ENCODE measurements around the gene TWNK. TPM values are rescaled to one million over a fixed set of nuclear protein-coding genes. Genes with fewer than 3 reads are reported as not detected.

TWNK gene
- total and polyA plus RNA-seq, 9 of the 15 experiments (the other 6 are each of a cell fraction or from before 2014, with no cell fraction given) = 11.6 to 34.7 (median 17.4) TPM

- CTCF ChIA-PET (ENCODE audit: low intra/inter-chr PET ratio) = no interaction called here
- ATAC-seq = no peak
- H3K4me2 ChIP-seq (ENCODE audit: insufficient read depth, low read length) = no peak overlapping the region
These were observed 9.0 kb upstream of the TWNK start for GRCh38 chr10:100978121-100978900.

More at GRCh38 chr10:100978121-100978900, 9.0 kb upstream of the TWNK start:
- Histone ChIP-seq H4K20me1 (replicated peaks; ENCODE audit: control insufficient read depth, insufficient read depth, low read length) (no peaks in the 10 kb centered on the region; the same call in 1 of the 2 replicates), H3K27me3 (ENCODE audit: control insufficient read depth in 2 of 2, insufficient read depth in 2 of 2, low read length in 2 of 2) (no peaks in the 10 kb centered on the region), H3K4me3 (no peak overlapping the region), H3K36me3 (ENCODE audit: control insufficient read depth, insufficient read depth, low read length) (peaks cover 10% of the 10 kb centered on the region; the same call in 1 of the 3 replicates), H3K27ac (ENCODE audit: extremely low read depth, low read depth, low read length) (no peak overlapping the region), H3K4me1 (replicated peaks in 1 of 2; ENCODE audit: control insufficient read depth in 2 of 2, insufficient read depth in 2 of 2, low read length in 2 of 2) (peaks cover 0 to 4% of the 10 kb centered on the region in 2 experiments; a peak in 2 of 5 replicates), H3K9me3 (replicated peaks; ENCODE audit: control insufficient read depth, insufficient read depth, low read depth, low read length) (no peaks in the 10 kb centered on the region), H3K79me2 (ENCODE audit: control insufficient read depth, insufficient read depth, low read length) (no peaks in the 10 kb centered on the region), H3K9me1 (ENCODE audit: control insufficient read depth, insufficient read depth, low read length) (no peaks in the 10 kb centered on the region), H2AFZ (ENCODE audit: low read depth, low read length) (no peak overlapping the region), H3K9ac (ENCODE audit: insufficient read depth in 1 of 2, low read depth in 2 of 2, low read length in 2 of 2) (no peak overlapping the region)
- POLR2A ChIA-PET = no interaction called here
- in situ Hi-C loops (cut with MboI) (loop anchor here (25.0 kb wide), 1 partner anchor 1059 kb away; no protein-coding TSS in a partner anchor), intact Hi-C loops (cut with micrococcal nuclease) (no loop called here)
- WGBS (ENCODE audit: insufficient coverage, low coverage, missing lambda C conversion rate) = 72% methylated on average over 7 of the region's 13 CpGs
- no peak for DNase-seq (ENCODE audit: extremely low read depth in 1 of 4, low spot score in 3 of 4)
- no TSS peak for BruUV-seq (replicated peaks)
- no peak for FAIRE-seq
- no peak for TF ChIP-seq SMC3 (conservative IDR thresholded peaks at IDR 0.05; ENCODE audit: insufficient read depth, low read depth, low read length)
- TF ChIP-seq, protein P1, sequence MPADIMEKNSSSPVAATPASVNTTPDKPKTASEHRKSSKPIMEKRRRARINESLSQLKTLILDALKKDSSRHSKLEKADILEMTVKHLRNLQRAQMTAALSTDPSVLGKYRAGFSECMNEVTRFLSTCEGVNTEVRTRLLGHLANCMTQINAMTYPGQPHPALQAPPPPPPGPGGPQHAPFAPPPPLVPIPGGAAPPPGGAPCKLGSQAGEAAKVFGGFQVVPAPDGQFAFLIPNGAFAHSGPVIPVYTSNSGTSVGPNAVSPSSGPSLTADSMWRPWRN (IDR thresholded peaks at IDR 0.05; ENCODE audit: low read depth) = no peak
- TF ChIP-seq SRF (CRISPR knock-in tag; IDR thresholded peaks at IDR 0.05) = no peak
- TF ChIP-seq LARP7 (IDR thresholded peaks at IDR 0.05) = no peak
- TF ChIP-seq ZC3H8 (IDR thresholded peaks at IDR 0.05) = no peak
- TF ChIP-seq, protein P2, sequence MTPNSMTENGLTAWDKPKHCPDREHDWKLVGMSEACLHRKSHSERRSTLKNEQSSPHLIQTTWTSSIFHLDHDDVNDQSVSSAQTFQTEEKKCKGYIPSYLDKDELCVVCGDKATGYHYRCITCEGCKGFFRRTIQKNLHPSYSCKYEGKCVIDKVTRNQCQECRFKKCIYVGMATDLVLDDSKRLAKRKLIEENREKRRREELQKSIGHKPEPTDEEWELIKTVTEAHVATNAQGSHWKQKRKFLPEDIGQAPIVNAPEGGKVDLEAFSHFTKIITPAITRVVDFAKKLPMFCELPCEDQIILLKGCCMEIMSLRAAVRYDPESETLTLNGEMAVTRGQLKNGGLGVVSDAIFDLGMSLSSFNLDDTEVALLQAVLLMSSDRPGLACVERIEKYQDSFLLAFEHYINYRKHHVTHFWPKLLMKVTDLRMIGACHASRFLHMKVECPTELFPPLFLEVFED (CRISPR knock-in tag; conservative IDR thresholded peaks at IDR 0.05) = no peak
- TF ChIP-seq ARNT (IDR thresholded peaks at IDR 0.05) = no peak
- TF ChIP-seq, protein P3, sequence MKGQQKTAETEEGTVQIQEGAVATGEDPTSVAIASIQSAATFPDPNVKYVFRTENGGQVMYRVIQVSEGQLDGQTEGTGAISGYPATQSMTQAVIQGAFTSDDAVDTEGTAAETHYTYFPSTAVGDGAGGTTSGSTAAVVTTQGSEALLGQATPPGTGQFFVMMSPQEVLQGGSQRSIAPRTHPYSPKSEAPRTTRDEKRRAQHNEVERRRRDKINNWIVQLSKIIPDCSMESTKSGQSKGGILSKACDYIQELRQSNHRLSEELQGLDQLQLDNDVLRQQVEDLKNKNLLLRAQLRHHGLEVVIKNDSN (CRISPR knock-in tag; IDR thresholded peaks at IDR 0.05) = no peak
- no peak for TF ChIP-seq ZNF165 (CRISPR knock-in tag; IDR thresholded peaks at IDR 0.05; ENCODE audit: borderline replicate concordance)
- TF ChIP-seq RCOR1 (IDR thresholded peaks at IDR 0.05; ENCODE audit: borderline replicate concordance in 1 of 2, low read depth in 2 of 2, low read length in 2 of 2) = no peak
- no peak for TF ChIP-seq SMAD1 (IDR thresholded peaks at IDR 0.05; ENCODE audit: low read depth, low read length, partially characterized antibody)
- TF ChIP-seq ZNF444 (CRISPR knock-in tag; IDR thresholded peaks at IDR 0.05) = no peak
- no peak for TF ChIP-seq THAP7 (CRISPR knock-in tag; IDR thresholded peaks at IDR 0.05)

Measured in K562 (cell line).